HG03175 (cell line): ENCODE data around the gene PDE4B.

ENCODE experiments used
- ATAC-seq: cut with Tn5 transposase; IDR thresholded peaks from one replicate; pipeline ENCODE4 v1.9.1; 2021; ENCODE audit warnings: mild to moderate bottlenecking, moderate library complexity; ENCODE audit not compliant: unreplicated experiment

The PDE4B gene

GRCh38 chr1:65792669-65793358 lies at the start of gene PDE4B:
Gene PDE4B (plus strand): TSS chr1:65792895.
- ATAC-seq: no peak

- no peak for ATAC-seq
These were observed 48.0 kb upstream of the PDE4B start for GRCh38 chr1:65744731-65745130.

- no peak for ATAC-seq
These were observed 40.7 kb upstream of the PDE4B start for GRCh38 chr1:65751961-65752360.

GRCh38 chr1:65756616-65757015 lies 36.1 kb upstream of the PDE4B start:
- ATAC-seq: no peak

- no peak for ATAC-seq
These were observed 35.2 kb upstream of the PDE4B start for GRCh38 chr1:65757531-65757930.

GRCh38 chr1:65758128-65758527 lies 34.6 kb upstream of the PDE4B start:
- ATAC-seq: no peak

- ATAC-seq: no peak
These were observed 33.2 kb upstream of the PDE4B start for GRCh38 chr1:65759516-65759915.

GRCh38 chr1:65762081-65762862 lies 30.4 kb upstream of the PDE4B start:
- ATAC-seq: peak; percentile 80

- ATAC-seq: no peak
These were observed 28.6 kb upstream of the PDE4B start for GRCh38 chr1:65764052-65764451.

- ATAC-seq: no peak
These were observed 27.1 kb upstream of the PDE4B start for GRCh38 chr1:65765631-65766030.

GRCh38 chr1:65769636-65770035 lies 23.1 kb upstream of the PDE4B start:
- ATAC-seq: no peak

- no peak for ATAC-seq
These were observed 20.1 kb upstream of the PDE4B start for GRCh38 chr1:65772607-65773006.

- no peak for ATAC-seq
These were observed 19.1 kb upstream of the PDE4B start for GRCh38 chr1:65773391-65774123.

GRCh38 chr1:65788762-65789161 lies 3.9 kb upstream of the PDE4B start:
- ATAC-seq: no peak

GRCh38 chr1:65791396-65791795 lies 1.3 kb upstream of the PDE4B start:
- ATAC-seq: no peak

GRCh38 chr1:65791801-65792668 lies 660 bp upstream of the PDE4B start:
- ATAC-seq: no peak

GRCh38 chr1:65793359-65793732 lies 651 bp downstream of the PDE4B start:
- no peak for ATAC-seq

- no peak for ATAC-seq
These were observed 2.6 kb downstream of the PDE4B start for GRCh38 chr1:65795311-65795710.

- ATAC-seq: no peak
These were observed 6.9 kb downstream of the PDE4B start for GRCh38 chr1:65799601-65800000.

GRCh38 chr1:65804584-65804983 lies 11.9 kb downstream of the PDE4B start:
- ATAC-seq: no peak

GRCh38 chr1:65812065-65812464 lies 19.4 kb downstream of the PDE4B start:
- peak; percentile 99 for ATAC-seq
